NCI-H2171 treated with DMSO at 0.1 percent for 48 hours (cell line): ENCODE data around the gene EHBP1L1.

Source experiments
- DNase-seq: peaks from one replicate; lab custom pipeline; 2025; lab: John Stamatoyannopoulos, UW

Gene EHBP1L1

DNA sequence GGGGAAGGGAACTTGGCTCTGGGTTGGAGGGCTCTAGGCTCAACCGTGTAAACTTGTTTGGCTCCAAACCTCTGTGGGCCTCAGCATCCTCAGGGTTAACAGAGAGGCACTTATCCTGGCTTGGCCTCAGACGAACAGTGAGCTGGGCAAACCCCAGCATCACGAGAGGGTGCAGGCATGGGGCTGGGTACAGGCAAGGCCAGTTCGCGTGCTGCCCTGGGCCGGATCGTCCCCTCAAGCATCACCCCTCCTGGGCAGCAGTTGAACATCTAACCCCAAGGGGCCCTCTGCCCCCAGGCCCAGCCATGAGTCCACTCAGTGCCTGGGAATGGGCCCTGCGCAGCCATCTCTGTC, 1.9 kb downstream of the EHBP1L1 start:
- no peak for DNase-seq

DNA sequence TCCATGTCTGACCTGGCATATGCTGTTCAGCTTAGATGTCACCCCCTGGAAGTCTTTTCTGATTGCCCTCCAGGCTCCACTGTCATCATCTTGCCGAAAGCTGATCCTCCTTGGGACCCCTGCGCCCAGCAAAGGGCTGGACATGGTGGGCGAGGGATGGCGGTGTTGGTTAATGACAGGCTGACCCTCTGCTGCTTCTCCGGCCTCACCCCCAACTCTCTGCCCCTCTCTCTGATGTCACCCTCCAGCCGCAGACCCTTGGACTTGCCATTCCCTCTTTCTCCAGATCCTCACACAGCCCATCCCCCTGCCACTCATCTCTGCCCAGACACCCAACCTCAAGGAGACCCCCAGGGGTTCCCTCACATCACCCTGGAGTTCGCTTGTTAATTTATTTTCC, 2.3 kb downstream of the EHBP1L1 start:
- DNase-seq, result no peak

DNA sequence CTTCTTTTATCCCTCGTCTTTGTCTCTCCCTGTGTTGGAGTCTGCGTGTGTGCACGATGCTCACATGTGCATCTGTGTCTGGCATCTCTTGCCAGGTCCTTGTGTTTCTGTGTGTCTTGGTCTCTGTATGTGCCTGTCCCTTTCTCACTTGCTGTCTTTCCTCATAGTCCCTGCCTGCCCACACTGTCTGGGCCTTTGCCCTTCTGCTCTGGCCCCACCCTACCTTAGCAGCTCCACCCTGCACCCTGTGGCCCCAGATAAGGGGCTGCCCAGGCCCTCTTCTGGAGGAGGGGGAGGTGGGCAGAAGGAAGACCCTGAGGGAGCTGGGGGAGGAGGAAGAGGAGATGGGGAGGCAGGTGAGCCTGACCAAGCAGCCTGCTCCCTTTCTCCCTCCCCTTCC, 2.8 kb downstream of the EHBP1L1 start:
- no peak for DNase-seq

DNA sequence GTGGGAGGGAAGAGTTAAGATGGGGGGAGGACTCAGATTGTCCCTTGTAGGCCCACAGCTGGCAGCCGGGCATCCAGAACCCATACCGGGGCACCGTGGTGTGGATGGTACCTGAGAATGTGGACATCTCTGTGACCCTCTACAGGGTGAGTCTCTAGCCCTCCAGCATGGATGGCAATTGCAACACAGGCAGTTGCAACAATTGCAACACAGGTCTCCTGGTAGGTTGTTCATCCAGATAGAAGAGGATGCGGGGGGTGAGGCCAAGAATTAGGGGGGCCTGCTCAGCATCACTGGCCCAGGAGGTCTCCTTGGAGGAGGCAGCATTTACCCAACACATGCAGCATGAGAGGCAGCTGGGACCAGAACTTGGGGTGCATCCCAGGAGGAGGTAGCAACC, 3.4 kb downstream of the EHBP1L1 start:
- no peak for DNase-seq

DNA sequence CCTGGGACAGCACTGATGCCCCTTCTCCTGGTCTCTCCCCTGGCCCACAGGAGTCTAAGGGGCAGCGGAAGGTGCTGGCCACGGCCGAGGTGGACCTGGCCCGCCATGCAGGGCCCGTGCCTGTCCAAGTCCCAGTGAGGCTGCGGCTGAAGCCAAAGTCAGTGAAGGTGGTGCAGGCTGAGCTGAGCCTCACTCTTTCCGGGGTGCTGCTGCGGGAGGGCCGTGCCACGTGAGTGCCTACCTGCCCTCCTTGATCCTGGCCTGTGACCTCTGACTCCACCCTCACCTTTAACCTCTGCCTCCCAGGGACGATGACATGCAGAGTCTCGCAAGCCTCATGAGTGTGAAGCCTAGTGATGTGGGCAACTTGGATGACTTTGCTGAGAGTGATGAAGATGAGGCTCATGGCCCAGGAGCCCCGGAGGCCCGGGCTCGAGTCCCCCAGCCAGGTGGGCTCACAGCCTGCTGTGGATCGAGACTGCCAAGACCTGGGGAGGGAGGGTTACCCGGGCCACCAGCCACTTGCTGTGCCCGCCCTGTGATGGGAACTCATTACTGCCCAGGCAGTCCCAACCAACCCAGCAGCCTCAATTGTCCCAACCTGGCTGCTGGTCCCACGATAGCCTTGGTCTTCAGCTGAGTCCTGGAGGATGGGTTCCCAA, 4.3 kb downstream of the EHBP1L1 start:
- DNase-seq, result no peak

DNA sequence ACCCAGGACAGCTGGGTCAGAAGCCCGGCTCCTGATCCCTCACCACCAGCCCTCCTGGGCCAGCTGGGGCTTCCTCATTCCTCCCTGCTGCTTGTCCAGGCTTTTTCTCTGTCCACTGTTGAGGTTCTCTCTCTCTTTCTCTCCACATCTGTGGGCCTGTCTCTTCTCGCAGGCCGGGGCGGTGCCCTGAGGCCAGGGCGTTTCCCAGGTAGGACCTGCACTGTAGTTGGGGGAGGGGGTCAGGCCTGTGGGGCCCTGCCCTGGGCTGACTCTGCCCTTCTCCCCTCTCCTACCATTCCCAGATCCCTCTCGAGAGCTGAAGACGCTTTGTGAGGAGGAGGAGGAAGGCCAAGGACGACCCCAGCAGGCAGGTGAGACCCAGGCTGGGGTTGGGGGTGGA, 4.9 kb downstream of the EHBP1L1 start:
- DNase-seq, result no peak

DNA sequence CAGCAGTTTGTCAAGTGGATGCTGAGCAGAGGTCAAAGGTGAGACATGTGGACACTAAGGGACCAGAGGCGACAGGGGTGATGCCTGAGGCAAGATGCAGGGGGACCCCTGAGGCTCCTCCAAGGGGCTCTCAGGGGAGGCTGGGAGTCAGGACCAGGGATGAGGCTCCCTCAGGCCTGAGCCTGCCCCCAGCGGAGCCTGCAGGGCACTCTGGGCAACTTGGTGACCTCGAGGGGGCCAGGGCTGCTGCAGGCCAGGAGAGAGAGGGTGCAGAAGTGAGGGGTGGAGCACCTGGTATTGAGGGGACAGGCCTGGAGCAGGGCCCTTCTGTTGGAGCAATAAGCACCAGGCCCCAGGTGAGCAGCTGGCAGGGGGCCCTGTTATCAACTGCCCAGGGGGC, 6.1 kb downstream of the EHBP1L1 start:
- no peak for DNase-seq

DNA sequence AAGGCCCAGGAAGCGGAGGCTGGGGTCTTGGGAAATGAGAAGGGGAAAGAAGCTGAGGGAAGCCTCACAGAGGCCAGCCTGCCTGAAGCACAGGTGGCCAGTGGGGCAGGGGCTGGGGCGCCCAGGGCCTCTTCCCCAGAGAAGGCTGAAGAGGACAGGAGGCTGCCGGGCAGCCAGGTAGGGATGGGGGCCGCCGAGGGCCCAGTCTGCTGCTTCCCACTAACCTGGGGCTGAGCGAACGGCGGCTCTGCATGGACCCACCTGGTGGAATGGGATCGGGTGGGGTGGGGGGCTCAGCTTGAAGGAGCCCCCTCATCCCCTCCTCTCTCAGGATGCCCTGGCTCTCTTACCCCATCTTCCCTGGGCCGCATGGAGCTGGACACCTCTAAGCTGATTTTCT, 7.7 kb downstream of the EHBP1L1 start:
- DNase-seq, result no peak

DNA sequence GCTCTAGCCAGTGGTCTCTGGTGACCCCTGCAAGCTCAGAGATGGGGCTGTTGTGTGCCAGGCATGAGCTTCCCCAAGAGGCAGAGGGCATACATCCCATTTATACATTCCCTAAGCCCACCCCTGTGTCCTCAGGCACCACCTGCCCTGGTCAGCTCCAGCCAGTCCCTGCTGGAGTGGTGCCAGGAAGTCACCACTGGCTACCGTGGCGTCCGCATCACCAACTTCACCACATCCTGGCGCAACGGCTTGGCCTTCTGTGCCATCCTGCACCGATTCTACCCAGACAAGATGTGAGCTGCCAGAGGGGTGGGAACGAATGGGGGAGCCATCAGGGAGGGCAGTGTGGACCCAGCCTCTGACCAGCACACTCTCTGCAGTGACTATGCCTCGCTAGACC, 8.3 kb downstream of the EHBP1L1 start:
- no peak for DNase-seq

DNA sequence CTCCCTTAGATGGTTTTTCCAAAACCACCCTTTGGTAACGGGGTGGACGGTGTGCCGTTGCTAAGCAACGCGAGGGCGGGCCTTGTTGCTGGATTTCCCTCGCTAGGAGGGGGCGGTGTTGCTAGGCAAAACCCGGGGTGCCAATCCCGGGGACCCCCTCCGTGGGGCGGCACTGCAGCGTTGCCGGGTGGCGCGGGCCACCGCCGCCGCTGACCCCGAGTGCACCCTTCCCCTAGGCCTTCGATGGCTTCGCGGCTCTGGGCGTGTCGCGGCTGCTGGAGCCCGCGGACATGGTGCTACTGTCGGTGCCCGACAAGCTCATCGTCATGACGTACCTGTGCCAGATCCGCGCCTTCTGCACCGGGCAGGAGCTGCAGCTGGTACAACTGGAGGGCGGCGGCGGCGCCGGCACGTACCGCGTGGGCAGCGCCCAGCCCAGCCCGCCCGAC, 8.9 kb downstream of the EHBP1L1 start:
- no peak for DNase-seq

DNA sequence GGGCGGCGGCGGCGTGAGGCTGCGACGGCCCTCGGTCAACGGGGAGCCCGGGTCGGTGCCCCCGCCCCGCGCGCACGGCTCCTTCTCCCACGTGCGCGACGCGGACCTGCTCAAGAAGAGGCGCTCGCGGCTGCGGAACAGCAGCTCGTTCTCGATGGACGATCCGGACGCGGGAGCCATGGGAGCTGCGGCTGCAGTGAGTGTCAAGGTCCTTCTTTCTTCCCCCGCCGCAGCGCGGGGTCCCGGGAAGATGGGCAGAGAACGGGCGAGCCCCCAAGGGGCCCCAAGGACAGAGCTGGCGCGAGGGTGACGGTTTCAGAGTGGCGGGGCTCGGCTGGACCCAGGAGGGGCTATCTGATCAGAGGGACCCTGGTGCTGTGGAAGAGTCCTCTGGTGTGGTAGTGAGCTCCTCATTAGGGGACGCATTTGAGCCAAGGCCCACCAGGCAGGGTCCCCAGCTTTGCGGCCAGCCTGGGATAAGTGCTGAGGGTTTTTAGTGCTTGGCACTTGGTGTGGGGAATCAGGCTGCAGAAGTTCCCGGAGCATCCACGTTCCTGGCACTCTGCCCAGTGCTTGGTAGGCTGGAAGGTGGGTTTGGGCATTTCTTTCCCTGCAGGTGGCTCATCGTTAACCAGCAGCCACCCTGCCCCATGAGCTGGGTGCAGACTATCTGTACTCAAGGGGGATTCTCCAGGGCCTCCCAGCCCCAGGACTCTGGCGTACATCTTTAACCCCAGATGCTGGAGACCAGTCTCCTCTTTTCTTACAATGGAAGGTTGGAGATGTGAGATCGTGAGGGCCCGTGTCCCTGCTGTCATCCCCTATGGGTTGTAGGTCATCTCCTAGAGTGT, 9.8 kb downstream of the EHBP1L1 start:
- peak; percentile 31 for DNase-seq

DNA sequence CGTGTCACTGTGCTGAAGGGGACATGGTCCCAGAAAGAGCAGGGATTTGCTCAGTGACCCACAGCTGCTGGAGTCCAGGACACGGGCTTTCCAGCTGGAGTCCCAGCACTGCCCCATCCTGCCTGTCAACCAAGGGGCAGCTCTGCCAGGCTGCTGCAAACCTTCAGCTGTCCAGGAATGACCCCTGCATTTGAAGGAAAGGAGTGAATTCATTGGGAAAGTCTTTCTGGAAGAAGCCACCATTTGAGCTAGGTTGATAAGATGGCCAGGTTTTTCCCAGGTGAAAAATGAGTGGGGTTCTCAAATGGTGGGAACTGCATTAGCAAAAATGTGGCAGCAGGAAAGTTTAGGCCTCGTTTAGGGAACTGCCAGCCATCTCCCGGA, 10.4 kb downstream of the EHBP1L1 start:
- no peak for DNase-seq

DNA sequence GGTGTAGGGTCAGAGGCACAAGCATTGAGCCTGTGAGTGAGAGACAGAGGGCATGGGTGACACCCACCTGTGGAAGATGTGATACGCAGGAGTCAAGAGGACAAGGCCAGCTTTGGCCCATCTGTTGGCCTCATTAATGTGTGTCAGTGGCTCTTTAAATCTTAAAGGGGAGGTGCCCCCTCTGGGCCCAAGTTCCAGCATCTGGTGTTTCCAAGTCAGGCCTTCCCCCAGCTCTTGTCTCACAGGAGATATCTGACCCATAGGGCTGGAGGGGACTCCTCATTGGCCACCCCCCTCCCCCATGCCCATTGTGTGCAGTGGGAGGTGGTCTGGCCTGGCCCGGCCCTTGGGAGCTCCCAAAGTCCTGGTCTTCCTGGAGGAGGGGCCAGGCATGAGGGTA, 10.8 kb downstream of the EHBP1L1 start:
- DNase-seq, result no peak

DNA sequence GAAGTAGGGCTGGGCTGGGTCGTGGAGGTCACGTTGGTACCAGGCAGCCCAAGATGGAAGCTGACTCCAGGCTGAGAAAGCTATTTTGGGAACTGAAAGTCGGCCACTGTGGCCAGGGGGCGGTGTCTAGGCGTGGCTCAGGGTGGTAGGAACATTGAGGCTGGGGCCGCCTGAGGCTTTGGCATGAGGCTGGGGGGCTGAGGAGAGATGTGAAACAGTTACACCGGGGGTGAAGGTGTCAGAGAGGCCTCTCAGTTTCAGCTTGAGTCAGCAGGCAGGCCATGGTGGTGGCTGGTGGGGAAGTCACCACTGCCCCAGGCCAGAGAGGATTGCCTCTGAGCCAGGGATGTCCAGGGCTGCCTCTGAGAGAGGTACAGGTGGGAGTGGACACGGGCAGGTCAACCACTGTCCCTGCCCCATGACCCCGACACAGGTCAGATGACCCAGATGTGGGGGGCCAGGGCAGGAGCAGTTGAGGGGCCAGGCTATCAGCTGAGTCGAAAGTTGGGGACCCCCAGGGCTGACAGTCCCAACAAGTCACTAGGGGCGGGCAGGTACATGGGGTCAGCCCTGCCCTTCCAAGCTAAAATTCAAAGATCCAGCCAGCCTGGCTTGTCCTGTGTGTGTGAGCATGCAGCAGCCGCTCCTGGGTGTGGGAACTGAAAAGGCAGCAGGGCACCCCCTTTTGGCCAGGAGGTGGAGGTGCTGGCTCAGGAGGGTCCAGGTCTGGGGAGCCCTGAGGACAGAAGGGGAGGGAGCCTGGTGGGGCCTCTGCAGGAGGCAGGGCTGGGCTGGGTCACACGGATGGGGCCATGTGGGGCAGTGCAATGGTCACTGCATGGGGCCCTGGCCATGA, 12.6 kb downstream of the EHBP1L1 start:
- DNase-seq, result peak; percentile 20

DNA sequence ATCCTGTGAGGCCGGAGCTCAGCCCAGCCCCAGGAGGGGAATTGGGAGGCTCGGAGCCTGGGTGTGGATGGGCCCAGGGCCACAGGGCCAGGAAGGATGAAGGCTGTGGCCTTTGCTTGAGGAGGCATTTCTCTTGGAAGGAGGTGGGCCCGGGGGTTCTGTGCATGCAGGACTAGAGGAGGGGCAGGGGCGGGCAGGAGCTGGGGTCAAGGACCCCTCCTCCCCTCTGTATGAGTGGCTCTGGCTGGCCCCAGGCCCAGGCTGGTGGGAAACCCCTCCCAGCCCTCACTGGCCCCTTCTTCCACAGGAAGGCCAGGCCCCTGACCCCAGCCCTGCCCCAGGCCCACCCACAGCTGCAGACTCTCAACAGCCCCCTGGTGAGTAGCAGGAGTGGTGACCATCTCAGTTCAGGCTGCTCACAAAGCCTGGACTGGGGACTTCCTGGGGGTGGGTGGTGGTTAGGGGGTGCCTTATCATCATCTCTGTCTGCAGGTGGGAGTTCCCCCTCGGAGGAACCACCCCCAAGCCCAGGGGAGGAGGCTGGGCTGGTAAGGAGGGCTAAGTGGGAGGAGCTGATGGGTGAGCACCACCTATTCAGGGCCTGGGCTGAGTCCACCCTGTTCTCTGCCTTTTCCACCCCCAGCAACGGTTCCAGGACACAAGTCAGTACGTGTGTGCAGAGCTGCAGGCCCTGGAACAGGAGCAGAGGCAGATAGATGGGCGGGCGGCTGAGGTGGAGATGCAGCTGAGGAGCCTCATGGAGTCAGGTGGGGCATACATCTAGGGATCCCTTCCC, 13.8 kb downstream of the EHBP1L1 start:
- DNase-seq, result no peak

DNA sequence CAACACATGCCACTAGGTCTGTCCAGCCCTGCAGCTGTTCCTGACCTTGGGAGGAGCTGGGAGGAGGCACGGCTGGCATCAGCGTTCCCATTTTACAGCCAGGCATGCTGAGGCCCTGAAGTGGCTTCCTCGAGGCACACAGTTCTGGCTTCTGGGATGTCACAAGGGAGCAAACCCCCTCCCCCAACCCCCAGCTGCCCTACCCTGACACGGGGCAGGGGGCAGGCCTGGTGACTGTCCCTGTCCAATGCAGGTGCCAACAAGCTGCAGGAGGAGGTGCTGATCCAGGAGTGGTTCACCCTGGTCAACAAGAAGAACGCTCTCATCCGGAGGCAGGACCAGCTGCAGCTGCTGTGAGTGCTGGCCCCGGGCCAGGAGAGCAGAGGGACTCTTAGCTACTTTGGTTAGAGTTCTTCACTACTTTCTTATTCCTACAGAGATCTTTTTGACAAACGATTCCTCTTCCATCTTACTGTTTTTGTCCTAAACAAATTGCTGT, 14.4 kb downstream of the EHBP1L1 start:
- DNase-seq, result peak; percentile 62

DNA sequence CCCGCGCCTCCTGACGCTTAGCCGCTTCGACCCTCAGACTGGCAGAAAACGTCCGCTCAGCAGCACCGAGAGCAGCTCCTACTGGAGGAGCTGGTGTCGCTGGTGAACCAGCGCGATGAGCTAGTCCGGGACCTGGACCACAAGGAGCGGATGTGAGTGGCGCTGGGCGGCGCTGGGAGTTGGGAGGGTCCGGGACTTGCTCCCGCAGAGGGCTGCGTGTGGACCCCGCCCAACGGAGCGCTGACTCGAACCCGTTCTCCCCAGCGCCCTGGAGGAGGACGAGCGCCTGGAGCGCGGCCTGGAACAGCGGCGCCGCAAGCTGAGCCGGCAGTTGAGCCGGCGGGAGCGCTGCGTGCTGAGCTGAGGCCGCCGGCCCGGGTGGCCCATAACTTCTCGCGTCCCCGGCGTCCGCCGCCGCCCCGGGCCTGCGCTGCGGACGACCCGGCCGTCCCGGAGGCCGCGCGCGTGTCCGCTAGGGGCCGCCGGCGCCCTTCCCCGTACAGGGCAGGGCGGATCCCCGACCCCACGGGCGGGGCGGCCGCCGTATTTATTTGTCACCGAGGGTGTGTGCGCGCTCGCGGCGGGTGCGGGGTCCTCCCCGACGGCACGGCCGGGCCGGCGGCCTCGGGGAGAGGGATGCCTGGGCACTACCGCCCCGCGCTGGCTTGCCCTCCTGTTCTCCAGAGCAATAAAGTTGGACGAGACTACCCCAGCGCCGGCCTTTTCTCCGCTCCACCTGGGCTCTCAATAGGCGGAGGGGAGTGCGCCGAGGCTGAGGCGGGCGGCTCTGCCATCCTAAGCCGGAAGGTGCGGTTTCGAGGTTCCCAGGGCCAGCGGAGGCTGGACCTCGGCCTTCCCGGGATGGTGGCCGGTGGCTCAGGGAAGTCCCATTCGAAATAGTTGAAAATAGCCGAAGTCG, 16.3 kb downstream of the EHBP1L1 start:
- DNase-seq, result no peak

DNA sequence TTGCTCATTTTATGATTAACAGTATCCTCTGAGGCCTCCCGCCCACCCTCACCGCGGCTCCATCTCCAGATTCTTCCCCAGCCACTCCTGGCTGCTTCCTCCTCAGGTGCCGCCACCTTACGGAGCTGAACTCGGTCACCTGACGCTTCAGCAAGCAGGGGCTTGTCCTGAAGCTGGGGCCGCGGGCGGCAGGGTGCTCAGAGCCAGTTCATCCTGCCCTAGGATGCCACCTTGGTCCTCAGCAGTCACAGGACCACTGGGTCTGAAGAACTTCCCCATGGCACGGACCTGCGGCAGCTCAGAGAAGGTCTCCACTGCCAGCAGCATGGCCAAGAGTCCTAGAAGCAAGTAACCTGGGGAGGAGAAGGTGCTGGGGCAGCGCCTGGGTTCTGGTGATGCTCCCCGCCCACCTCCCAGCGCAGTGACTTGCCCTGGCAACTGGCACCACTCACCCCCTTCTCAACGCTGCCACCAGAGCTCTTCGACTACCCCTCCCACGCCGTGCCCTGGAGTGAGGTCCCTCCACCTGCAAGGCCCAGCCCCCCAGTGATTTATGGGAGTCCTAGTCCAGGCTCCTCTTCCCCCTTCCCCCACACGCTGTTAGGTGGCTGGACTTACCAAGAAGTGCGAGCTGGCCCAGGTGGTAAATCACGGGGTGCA, 17.1 kb downstream of the EHBP1L1 start:
- DNase-seq, result peak; percentile 64

DNA sequence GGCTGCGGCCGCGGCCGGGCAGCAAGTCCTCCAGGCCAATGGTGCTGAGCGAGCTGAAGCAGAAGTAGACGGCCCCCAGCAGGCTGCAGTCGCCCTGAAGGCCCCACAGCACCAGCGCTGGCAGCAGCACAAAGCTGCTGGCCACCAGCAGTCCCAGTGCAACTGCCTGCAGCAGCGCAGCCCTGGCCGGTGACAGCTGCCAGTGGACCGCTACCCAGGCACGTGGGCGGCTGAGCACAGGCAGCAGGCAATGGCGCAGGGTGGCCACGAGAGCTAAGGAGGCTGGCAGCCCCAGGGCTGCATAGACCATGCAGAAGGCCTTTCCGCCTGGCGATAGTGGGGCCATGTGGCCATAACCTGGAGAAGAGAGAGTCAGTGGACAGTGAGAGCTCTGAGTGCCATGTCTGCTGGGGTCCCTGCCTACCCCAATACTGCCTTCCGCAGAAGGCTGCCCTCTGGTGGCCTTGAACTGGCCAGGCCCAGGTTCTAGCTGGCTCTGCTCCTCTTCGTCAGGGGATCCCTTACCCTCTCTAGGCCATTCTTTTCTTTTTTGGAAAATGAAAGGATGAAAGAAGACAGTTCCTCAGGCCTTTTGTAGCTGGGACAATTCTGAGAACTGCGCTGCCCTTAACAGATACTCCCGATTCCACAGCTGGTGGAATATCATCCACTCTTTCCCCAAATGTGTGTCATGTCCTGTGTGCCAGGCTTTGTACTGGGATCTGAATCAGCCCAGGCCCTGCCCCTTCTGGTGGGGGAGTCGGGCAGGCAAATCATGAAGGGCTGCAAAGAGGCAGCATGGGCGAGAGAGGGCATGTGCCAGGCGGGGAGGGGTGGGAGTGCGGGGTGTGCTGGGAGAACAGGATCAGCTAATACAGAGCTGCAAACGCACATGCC, 17.9 kb downstream of the EHBP1L1 start:
- no peak for DNase-seq
